Uterus (tissue), 2 donors: Measurements from ENCODE around the gene PI4KA.

ENCODE experiments used
- CTCF ChIP-seq, 4 experiments: fragments of 200-600 bp in 2 of 4; fragments of 450-650 bp in 2 of 4; sonication (generic) in 2 of 4; IDR thresholded peaks; one replicate each; pipeline ENCODE4 v1.5.1; 2016 to 2019; ENCODE audit warnings: antibody characterized with exemption in 4 of 4, mild to moderate bottlenecking in 2 of 4, moderate library complexity in 1 of 4
- POLR2A ChIP-seq, 2 donors: fragments of 450-650 bp; IDR thresholded peaks; one replicate each; pipeline ENCODE4 v1.6.1; 2016; ENCODE audit warnings: antibody characterized with exemption in 2 of 2, mild to moderate bottlenecking in 1 of 2, moderate library complexity in 1 of 2

- TF ChIP-seq CTCF (IDR thresholded peaks at IDR 0.05) (no peak), POLR2A (IDR thresholded peaks at IDR 0.05) (no peak)
Measured at GRCh38 chr22:20793748-20794649, 64.6 kb downstream of the PI4KA start.
